ENCODE data around the gene STARD4.
A peak's percentile ranks its signal among the peaks of the same experiment; 100 is the strongest.

Gene STARD4

GRCh38 chr5:111520908-111521307 lies 8.6 kb upstream of the STARD4 start:
- DNase-seq = no peak

- no peak for DNase-seq
Observed at GRCh38 chr5:111518777-111519176, 6.4 kb upstream of the STARD4 start.

GRCh38 chr5:111517853-111518501 lies 5.6 kb upstream of the STARD4 start:
- DNase-seq = no peak

GRCh38 chr5:111514087-111514486 lies 1.8 kb upstream of the STARD4 start:
- DNase-seq = no peak

- DNase-seq = no peak
Observed at GRCh38 chr5:111513131-111513520, 791 bp upstream of the STARD4 start.

GRCh38 chr5:111511831-111512374 lies 432 bp downstream of the STARD4 start:
- peak in 1 of 2 experiments; percentile 66 for DNase-seq

- DNase-seq = no peak
Observed at GRCh38 chr5:111511174-111511830, 1.0 kb downstream of the STARD4 start.

- DNase-seq = no peak
Observed at GRCh38 chr5:111509119-111509518, 3.2 kb downstream of the STARD4 start.

- no peak for DNase-seq
Observed at GRCh38 chr5:111507276-111507675, 5.1 kb downstream of the STARD4 start.

- no peak for DNase-seq
Observed at GRCh38 chr5:111505096-111505495, 7.2 kb downstream of the STARD4 start.

GRCh38 chr5:111502956-111503355 lies 9.4 kb downstream of the STARD4 start:
- DNase-seq = no peak

- DNase-seq = no peak
Observed at GRCh38 chr5:111498346-111498745, 14.0 kb downstream of the STARD4 start.

- DNase-seq = no peak
Observed at GRCh38 chr5:111495159-111495558, 17.2 kb downstream of the STARD4 start.

GRCh38 chr5:111494355-111494999 lies 17.9 kb downstream of the STARD4 start:
- no peak for DNase-seq

- DNase-seq = no peak
Observed at GRCh38 chr5:111493031-111493430, 19.3 kb downstream of the STARD4 start.

GRCh38 chr5:111488353-111488752 lies 24.0 kb downstream of the STARD4 start:
- no peak for DNase-seq

- no peak for DNase-seq
Observed at GRCh38 chr5:111486926-111487325, 25.4 kb downstream of the STARD4 start.

- no peak for DNase-seq
Observed at GRCh38 chr5:111486055-111486454, 26.3 kb downstream of the STARD4 start.

GRCh38 chr5:111480346-111480745 lies 32.0 kb downstream of the STARD4 start:
- DNase-seq = no peak

- DNase-seq = no peak
Observed at GRCh38 chr5:111478898-111479297, 33.4 kb downstream of the STARD4 start.

GRCh38 chr5:111478266-111478665 lies 34.1 kb downstream of the STARD4 start:
- DNase-seq = no peak

GRCh38 chr5:111472579-111472978 lies 39.8 kb downstream of the STARD4 start:
- no peak for DNase-seq

GRCh38 chr5:111472096-111472495 lies 40.2 kb downstream of the STARD4 start:
- no peak for DNase-seq

GRCh38 chr5:111469903-111470302 lies 42.4 kb downstream of the STARD4 start:
- DNase-seq = no peak

Measured in cerebellar nuclear complex (tissue), 1 donor.